HEK293 (cell line): Measurements from ENCODE around the gene KCNJ14.

ENCODE experiments used
- CTCF ChIA-PET: fragments of 350-600 bp; formaldehyde crosslinking; extraction: SDS; loops from one replicate; lab custom pipeline; 2021; ENCODE audit warnings: antibody characterized with exemption; lab: Yijun Ruan, JAX
- POLR2A ChIA-PET: fragments of 300-600 bp; formaldehyde crosslinking; extraction: SDS; loops from one replicate; lab custom pipeline; 2020; ENCODE audit warnings: antibody characterized with exemption, inconsistent platforms; lab: Yijun Ruan, JAX
- H3K27ac ChIP-seq: fragments of 200-500 bp; sonication (Bioruptor generic); 2 replicates; pipeline ENCODE4 v1.5.1; 2014; ENCODE audit warnings: low read depth, low read length, control low read depth, inconsistent platforms; ENCODE audit errors: extremely low read depth
- H3K36me3 ChIP-seq, 2 experiments: fragments of 200-500 bp in 1 of 2; sonication (Bioruptor generic) in 1 of 2; 1 replicate in 1 of 2; 2 replicates in 1 of 2; pipeline ENCODE4 v1.5.1; 2014 to 2017; ENCODE audit warnings: inconsistent platforms in 2 of 2, low read length in 2 of 2; ENCODE audit not compliant: control insufficient read depth in 2 of 2, insufficient read depth in 1 of 2
- H3K4me1 ChIP-seq: fragments of 200-500 bp; sonication (Bioruptor generic); 2 replicates; pipeline ENCODE4 v1.5.1; 2014; ENCODE audit warnings: mild to moderate bottlenecking, low read length, inconsistent platforms; ENCODE audit not compliant: control insufficient read depth, insufficient read depth
- H3K4me3 ChIP-seq: 2 replicates; pipeline ENCODE4 v1.5.1; 2011; ENCODE audit warnings: low read depth, mild to moderate bottlenecking, control low read depth, low read length, moderate library complexity
- H3K9me3 ChIP-seq: fragments of 200-500 bp; sonication (Bioruptor generic); 2 replicates; pipeline ENCODE4 v1.5.1; 2014; ENCODE audit warnings: low read depth, low read length, inconsistent platforms; ENCODE audit not compliant: control insufficient read depth, insufficient read depth
- GLI4 ChIP-seq: fragments of 450-650 bp; formaldehyde crosslinking; IDR thresholded peaks from 2 replicates; pipeline ENCODE4 v1.5.1; 2016; ENCODE audit warnings: missing biosample characterization, missing genetic modification characterization
- MYNN ChIP-seq: fragments of 450-650 bp; formaldehyde crosslinking; IDR thresholded peaks from 2 replicates; pipeline ENCODE4 v1.5.1; 2016; ENCODE audit warnings: missing biosample characterization, missing genetic modification characterization, borderline replicate concordance
- SALL2 ChIP-seq: fragments of 450-650 bp; formaldehyde crosslinking; IDR thresholded peaks from 2 replicates; pipeline ENCODE4 v1.5.0; 2017; ENCODE audit warnings: missing biosample characterization, mild to moderate bottlenecking, missing genetic modification characterization, borderline replicate concordance
- SP2 ChIP-seq: fragments of 450-650 bp; formaldehyde crosslinking; IDR thresholded peaks from 2 replicates; pipeline ENCODE4 v1.5.1; 2016; ENCODE audit warnings: missing biosample characterization, missing genetic modification characterization
- YY1 ChIP-seq: fragments of 450-650 bp; formaldehyde crosslinking; IDR thresholded peaks from 2 replicates; pipeline ENCODE4 v1.5.1; 2018; ENCODE audit warnings: missing biosample characterization, missing genetic modification characterization
- ZFHX2 ChIP-seq: fragments of 450-650 bp; formaldehyde crosslinking; conservative IDR thresholded peaks from 2 replicates; pipeline ENCODE4 v1.5.1; 2016; ENCODE audit warnings: missing biosample characterization, missing genetic modification characterization
- ZNF10 ChIP-seq: fragments of 450-650 bp; formaldehyde crosslinking; IDR thresholded peaks from 2 replicates; pipeline ENCODE4 v1.5.1; 2017; ENCODE audit warnings: missing biosample characterization, missing genetic modification characterization
- ZNF2 ChIP-seq: fragments of 450-650 bp; formaldehyde crosslinking; IDR thresholded peaks from 2 replicates; pipeline ENCODE4 v1.5.1; 2016; ENCODE audit warnings: missing biosample characterization, missing genetic modification characterization
- ZNF248 ChIP-seq: fragments of 450-650 bp; formaldehyde crosslinking; IDR thresholded peaks from 2 replicates; pipeline ENCODE4 v1.5.1; 2017; ENCODE audit warnings: missing biosample characterization, missing genetic modification characterization
- ZNF324 ChIP-seq: fragments of 450-650 bp; formaldehyde crosslinking; IDR thresholded peaks from 2 replicates; pipeline ENCODE4 v1.5.1; 2016; ENCODE audit warnings: missing biosample characterization, missing genetic modification characterization
- ZNF530 ChIP-seq: fragments of 450-650 bp; formaldehyde crosslinking; IDR thresholded peaks from 2 replicates; pipeline ENCODE4 v1.5.1; 2016; ENCODE audit warnings: low read depth, missing biosample characterization, missing genetic modification characterization
- ZNF571 ChIP-seq: fragments of 450-650 bp; formaldehyde crosslinking; IDR thresholded peaks from 2 replicates; pipeline ENCODE4 v1.5.0; 2017; ENCODE audit warnings: missing biosample characterization, missing genetic modification characterization
- ZNF658 ChIP-seq: fragments of 450-650 bp; formaldehyde crosslinking; IDR thresholded peaks from 2 replicates; pipeline ENCODE4; 2016; ENCODE audit warnings: missing biosample characterization, missing genetic modification characterization
- TF ChIP-seq, protein P1 (sequence below): fragments of 450-650 bp; formaldehyde crosslinking; IDR thresholded peaks from 2 replicates; pipeline ENCODE4 v1.5.1; 2016; ENCODE audit warnings: missing biosample characterization, missing genetic modification characterization, low read depth
- TF ChIP-seq, protein P2 (sequence below): fragments of 450-650 bp; formaldehyde crosslinking; IDR thresholded peaks from 2 replicates; pipeline ENCODE4 v1.5.1; 2017; ENCODE audit warnings: missing biosample characterization, missing genetic modification characterization
- TF ChIP-seq, protein P3 (sequence below): fragments of 450-650 bp; formaldehyde crosslinking; IDR thresholded peaks from 2 replicates; pipeline ENCODE4 v1.5.1; 2016; ENCODE audit warnings: missing biosample characterization, missing genetic modification characterization
- TF ChIP-seq, protein P4 (sequence below): fragments of 450-650 bp; formaldehyde crosslinking; IDR thresholded peaks from 2 replicates; pipeline ENCODE4 v1.5.1; 2016; ENCODE audit warnings: missing biosample characterization, missing genetic modification characterization
- TF ChIP-seq, protein P5 (sequence below): fragments of 450-650 bp; formaldehyde crosslinking; IDR thresholded peaks from 2 replicates; pipeline ENCODE4 v1.5.1; 2016; ENCODE audit warnings: missing biosample characterization, missing genetic modification characterization

KCNJ14 gene

DNA sequence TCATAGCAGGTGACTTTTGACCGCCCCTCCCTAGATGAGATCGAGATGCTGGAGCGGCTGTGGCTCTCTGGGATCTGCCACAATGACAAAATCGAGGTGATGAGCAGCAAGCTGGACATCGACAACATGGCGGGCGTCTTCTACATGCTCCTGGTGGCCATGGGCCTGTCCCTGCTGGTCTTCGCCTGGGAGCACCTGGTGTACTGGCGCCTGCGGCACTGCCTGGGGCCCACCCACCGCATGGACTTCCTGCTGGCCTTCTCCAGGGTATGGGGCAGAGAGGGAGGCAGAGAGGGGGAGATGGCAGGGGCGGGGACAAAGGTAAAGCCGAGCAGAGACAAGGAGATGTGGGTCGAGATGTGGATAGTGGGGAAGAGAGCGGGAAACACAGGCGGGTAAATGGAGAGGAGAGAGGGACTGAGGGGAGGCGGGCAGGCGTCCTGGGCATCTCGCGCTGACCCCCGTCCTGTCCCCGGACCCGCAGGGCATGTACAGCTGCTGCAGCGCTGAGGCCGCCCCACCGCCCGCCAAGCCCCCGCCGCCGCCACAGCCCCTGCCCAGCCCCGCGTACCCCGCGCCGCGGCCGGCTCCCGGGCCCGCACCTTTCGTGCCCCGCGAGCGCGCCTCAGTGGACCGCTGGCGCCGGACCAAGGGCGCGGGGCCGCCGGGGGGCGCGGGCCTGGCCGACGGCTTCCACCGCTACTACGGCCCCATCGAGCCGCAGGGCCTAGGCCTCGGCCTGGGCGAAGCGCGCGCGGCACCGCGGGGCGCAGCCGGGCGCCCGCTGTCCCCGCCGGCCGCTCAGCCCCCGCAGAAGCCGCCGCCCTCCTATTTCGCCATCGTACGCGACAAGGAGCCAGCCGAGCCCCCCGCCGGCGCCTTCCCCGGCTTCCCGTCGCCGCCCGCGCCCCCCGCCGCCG lies 13.0 kb upstream of the KCNJ14 start:
- TF ChIP-seq ZFHX2: no peak
- no peak for TF ChIP-seq ZNF530 (tag by site-specific recombination)
- no peak for TF ChIP-seq ZNF571 (tag by site-specific recombination)
- TF ChIP-seq, protein P1, sequence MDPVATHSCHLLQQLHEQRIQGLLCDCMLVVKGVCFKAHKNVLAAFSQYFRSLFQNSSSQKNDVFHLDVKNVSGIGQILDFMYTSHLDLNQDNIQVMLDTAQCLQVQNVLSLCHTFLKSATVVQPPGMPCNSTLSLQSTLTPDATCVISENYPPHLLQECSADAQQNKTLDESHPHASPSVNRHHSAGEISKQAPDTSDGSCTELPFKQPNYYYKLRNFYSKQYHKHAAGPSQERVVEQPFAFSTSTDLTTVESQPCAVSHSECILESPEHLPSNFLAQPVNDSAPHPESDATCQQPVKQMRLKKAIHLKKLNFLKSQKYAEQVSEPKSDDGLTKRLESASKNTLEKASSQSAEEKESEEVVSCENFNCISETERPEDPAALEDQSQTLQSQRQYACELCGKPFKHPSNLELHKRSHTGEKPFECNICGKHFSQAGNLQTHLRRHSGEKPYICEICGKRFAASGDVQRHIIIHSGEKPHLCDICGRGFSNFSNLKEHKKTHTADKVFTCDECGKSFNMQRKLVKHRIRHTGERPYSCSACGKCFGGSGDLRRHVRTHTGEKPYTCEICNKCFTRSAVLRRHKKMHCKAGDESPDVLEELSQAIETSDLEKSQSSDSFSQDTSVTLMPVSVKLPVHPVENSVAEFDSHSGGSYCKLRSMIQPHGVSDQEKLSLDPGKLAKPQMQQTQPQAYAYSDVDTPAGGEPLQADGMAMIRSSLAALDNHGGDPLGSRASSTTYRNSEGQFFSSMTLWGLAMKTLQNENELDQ (tag by site-specific recombination): no peak
- TF ChIP-seq YY1 (tag by site-specific recombination): no peak
- TF ChIP-seq ZNF658: no peak
- TF ChIP-seq GLI4 (tag by site-specific recombination): no peak
- TF ChIP-seq, protein P2, sequence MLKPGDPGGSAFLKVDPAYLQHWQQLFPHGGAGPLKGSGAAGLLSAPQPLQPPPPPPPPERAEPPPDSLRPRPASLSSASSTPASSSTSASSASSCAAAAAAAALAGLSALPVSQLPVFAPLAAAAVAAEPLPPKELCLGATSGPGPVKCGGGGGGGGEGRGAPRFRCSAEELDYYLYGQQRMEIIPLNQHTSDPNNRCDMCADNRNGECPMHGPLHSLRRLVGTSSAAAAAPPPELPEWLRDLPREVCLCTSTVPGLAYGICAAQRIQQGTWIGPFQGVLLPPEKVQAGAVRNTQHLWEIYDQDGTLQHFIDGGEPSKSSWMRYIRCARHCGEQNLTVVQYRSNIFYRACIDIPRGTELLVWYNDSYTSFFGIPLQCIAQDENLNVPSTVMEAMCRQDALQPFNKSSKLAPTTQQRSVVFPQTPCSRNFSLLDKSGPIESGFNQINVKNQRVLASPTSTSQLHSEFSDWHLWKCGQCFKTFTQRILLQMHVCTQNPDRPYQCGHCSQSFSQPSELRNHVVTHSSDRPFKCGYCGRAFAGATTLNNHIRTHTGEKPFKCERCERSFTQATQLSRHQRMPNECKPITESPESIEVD (tag by site-specific recombination): no peak
- TF ChIP-seq ZNF324 (tag by site-specific recombination): no peak
- no peak for TF ChIP-seq ZNF10 (tag by site-specific recombination)
- TF ChIP-seq, protein P3, sequence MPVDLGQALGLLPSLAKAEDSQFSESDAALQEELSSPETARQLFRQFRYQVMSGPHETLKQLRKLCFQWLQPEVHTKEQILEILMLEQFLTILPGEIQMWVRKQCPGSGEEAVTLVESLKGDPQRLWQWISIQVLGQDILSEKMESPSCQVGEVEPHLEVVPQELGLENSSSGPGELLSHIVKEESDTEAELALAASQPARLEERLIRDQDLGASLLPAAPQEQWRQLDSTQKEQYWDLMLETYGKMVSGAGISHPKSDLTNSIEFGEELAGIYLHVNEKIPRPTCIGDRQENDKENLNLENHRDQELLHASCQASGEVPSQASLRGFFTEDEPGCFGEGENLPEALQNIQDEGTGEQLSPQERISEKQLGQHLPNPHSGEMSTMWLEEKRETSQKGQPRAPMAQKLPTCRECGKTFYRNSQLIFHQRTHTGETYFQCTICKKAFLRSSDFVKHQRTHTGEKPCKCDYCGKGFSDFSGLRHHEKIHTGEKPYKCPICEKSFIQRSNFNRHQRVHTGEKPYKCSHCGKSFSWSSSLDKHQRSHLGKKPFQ (tag by site-specific recombination): no peak
- TF ChIP-seq, protein P4, sequence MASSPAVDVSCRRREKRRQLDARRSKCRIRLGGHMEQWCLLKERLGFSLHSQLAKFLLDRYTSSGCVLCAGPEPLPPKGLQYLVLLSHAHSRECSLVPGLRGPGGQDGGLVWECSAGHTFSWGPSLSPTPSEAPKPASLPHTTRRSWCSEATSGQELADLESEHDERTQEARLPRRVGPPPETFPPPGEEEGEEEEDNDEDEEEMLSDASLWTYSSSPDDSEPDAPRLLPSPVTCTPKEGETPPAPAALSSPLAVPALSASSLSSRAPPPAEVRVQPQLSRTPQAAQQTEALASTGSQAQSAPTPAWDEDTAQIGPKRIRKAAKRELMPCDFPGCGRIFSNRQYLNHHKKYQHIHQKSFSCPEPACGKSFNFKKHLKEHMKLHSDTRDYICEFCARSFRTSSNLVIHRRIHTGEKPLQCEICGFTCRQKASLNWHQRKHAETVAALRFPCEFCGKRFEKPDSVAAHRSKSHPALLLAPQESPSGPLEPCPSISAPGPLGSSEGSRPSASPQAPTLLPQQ (tag by site-specific recombination): no peak
- no peak for TF ChIP-seq ZNF2 (tag by site-specific recombination)
- no peak for TF ChIP-seq SP2 (tag by site-specific recombination)
- TF ChIP-seq ZNF248: no peak
- no peak for TF ChIP-seq SALL2
- no peak for TF ChIP-seq MYNN
- TF ChIP-seq, protein P5, sequence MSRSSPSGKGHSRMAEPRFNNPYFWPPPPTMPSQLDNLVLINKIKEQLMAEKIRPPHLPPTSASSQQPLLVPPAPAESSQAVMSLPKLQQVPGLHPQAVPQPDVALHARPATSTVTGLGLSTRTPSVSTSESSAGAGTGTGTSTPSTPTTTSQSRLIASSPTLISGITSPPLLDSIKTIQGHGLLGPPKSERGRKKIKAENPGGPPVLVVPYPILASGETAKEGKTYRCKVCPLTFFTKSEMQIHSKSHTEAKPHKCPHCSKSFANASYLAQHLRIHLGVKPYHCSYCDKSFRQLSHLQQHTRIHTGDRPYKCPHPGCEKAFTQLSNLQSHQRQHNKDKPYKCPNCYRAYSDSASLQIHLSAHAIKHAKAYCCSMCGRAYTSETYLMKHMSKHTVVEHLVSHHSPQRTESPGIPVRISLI: no peak
- Histone ChIP-seq H3K9me3 (no peaks in the 10 kb centered on the region), H3K4me3 (no peak overlapping the region), H3K36me3 (peaks cover 6 to 7% of the 10 kb centered on the region in 2 experiments; a peak in 2 of 3 replicates), H3K4me1 (peaks cover 8% of the 10 kb centered on the region), H3K27ac (no peak overlapping the region)
- ChIA-PET POLR2A (no interaction called here), CTCF (interaction anchor here (0.7 to 1.0 kb wide), 2 partner anchors 51 to 107 kb away, joined by 4 read pairs; partner anchors contain the start of gene KDELR1)
